Measurements from ENCODE around the gene ZNF804B.

The ZNF804B gene

DNA sequence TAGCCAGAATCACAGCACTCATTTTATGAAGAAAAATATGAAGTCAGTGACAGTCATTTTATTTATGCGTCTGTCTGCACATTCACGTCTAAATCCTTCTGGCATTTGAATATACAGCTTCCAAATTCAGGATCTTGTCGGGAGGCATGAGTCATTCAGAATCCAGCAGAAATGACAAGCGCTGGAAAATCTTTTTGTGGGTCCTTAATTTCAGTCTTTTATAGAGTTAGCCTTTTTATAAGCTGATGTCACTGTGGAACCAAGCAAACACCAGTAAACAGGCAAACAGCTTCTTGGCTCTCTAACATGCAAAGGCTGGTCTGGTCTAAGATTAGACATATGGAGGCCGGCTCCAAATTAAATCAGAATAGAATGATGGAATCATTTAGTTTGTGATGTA, 424.2 kb downstream of the ZNF804B start (continued):
- no peak for TF ChIP-seq ZNF785 (tag by site-specific recombination; IDR thresholded peaks at IDR 0.05)
- TF ChIP-seq, protein P1, sequence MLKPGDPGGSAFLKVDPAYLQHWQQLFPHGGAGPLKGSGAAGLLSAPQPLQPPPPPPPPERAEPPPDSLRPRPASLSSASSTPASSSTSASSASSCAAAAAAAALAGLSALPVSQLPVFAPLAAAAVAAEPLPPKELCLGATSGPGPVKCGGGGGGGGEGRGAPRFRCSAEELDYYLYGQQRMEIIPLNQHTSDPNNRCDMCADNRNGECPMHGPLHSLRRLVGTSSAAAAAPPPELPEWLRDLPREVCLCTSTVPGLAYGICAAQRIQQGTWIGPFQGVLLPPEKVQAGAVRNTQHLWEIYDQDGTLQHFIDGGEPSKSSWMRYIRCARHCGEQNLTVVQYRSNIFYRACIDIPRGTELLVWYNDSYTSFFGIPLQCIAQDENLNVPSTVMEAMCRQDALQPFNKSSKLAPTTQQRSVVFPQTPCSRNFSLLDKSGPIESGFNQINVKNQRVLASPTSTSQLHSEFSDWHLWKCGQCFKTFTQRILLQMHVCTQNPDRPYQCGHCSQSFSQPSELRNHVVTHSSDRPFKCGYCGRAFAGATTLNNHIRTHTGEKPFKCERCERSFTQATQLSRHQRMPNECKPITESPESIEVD (tag by site-specific recombination; IDR thresholded peaks at IDR 0.05), result no peak
- no peak for TF ChIP-seq EGR2 (tag by site-specific recombination; IDR thresholded peaks at IDR 0.05; ENCODE audit: low read depth)

DNA sequence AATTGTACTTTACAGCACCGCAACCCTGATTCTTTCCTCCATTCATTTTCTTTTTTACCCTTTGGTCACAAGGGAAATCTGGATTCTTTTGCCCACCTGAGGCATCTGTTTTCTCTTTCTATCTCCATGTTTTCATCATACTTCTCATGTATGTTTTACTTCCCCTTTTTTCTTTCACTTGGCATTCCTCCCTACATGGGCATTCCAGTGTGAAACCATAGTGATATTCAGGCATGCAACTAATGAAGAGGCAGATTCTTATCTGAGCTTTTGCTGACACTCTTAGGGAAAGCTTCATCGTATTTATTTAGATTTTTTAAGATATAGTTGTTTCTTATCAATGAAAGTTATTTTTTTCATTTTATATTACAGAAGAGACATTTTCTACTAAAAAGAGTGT, 441.3 kb downstream of the ZNF804B start:
- H3K36me3 ChIP-seq (ENCODE audit: control insufficient read depth in 2 of 2, insufficient read depth in 1 of 2, low read length in 2 of 2), result no peaks in the 10 kb centered on the region
- no peak overlapping the region for H3K27ac ChIP-seq (ENCODE audit: extremely low read depth, low read depth, low read length)
- H3K9me3 ChIP-seq (ENCODE audit: control insufficient read depth, insufficient read depth, low read depth, low read length), result no peaks in the 10 kb centered on the region
- ChIA-PET CTCF (no interaction called here), POLR2A (no interaction called here)
- no peaks in the 10 kb centered on the region for H3K4me1 ChIP-seq (ENCODE audit: control insufficient read depth, insufficient read depth, low read length)
- H3K4me3 ChIP-seq (ENCODE audit: low read depth, low read length), result no peak overlapping the region
- TF ChIP-seq YY2 (tag by site-specific recombination; IDR thresholded peaks at IDR 0.05) (no peak), ZNF768 (tag by site-specific recombination; IDR thresholded peaks at IDR 0.05) (no peak), GLI2 (tag by site-specific recombination; IDR thresholded peaks at IDR 0.05; ENCODE audit: borderline replicate concordance, low read depth) (no peak), KLF16 (tag by site-specific recombination; IDR thresholded peaks at IDR 0.05) (no peak), ZNF121 (tag by site-specific recombination; IDR thresholded peaks at IDR 0.05) (no peak), ZNF544 (tag by site-specific recombination; IDR thresholded peaks at IDR 0.05) (no peak), ZBTB20 (tag by site-specific recombination; IDR thresholded peaks at IDR 0.05) (no peak), ZNF529 (tag by site-specific recombination; IDR thresholded peaks at IDR 0.05; ENCODE audit: insufficient replicate concordance) (no peak), HOXD13 (CRISPR knock-in tag; IDR thresholded peaks at IDR 0.05; ENCODE audit: borderline replicate concordance) (no peak), ZBTB17 (tag by site-specific recombination; IDR thresholded peaks at IDR 0.05) (no peak)
- TF ChIP-seq, protein P2, sequence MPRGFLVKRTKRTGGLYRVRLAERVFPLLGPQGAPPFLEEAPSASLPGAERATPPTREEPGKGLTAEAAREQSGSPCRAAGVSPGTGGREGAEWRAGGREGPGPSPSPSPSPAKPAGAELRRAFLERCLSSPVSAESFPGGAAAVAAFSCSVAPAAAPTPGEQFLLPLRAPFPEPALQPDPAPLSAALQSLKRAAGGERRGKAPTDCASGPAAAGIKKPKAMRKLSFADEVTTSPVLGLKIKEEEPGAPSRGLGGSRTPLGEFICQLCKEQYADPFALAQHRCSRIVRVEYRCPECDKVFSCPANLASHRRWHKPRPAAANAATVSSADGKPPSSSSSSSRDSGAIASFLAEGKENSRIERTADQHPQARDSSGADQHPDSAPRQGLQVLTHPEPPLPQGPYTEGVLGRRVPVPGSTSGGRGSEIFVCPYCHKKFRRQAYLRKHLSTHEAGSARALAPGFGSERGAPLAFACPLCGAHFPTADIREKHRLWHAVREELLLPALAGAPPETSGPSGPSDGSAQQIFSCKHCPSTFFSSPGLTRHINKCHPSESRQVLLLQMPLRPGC (tag by site-specific recombination; IDR thresholded peaks at IDR 0.05), result no peak
- TF ChIP-seq, protein P3, sequence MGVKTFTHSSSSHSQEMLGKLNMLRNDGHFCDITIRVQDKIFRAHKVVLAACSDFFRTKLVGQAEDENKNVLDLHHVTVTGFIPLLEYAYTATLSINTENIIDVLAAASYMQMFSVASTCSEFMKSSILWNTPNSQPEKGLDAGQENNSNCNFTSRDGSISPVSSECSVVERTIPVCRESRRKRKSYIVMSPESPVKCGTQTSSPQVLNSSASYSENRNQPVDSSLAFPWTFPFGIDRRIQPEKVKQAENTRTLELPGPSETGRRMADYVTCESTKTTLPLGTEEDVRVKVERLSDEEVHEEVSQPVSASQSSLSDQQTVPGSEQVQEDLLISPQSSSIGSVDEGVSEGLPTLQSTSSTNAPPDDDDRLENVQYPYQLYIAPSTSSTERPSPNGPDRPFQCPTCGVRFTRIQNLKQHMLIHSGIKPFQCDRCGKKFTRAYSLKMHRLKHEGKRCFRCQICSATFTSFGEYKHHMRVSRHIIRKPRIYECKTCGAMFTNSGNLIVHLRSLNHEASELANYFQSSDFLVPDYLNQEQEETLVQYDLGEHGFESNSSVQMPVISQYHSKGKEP (tag by site-specific recombination; IDR thresholded peaks at IDR 0.05), result no peak

DNA sequence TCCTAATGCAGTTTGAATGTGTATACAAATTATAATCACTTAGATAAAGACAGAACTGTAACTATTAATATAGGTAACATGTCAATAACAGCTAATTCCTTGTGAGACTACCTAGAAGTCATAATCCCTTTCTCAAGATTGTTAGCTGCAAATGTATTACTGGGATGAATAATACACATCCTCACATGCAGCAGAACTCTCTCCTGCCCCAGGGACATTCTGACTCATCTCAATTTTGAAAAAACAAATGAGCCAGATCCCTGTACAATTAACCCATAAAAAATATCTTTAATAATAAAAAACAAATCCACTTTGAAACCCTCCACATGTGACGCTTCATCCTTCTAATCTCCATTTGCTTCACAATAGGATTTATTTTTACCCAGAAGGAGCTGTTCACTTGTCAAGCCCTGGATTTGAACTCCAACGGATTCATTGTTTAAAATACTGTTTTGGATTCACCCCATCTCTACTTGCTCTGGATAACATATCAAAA, 464.4 kb downstream of the ZNF804B start:
- Histone ChIP-seq H3K4me1 (ENCODE audit: control insufficient read depth, insufficient read depth, low read length) (no peaks in the 10 kb centered on the region), H3K9me3 (ENCODE audit: control insufficient read depth, insufficient read depth, low read depth, low read length) (no peaks in the 10 kb centered on the region), H3K36me3 (ENCODE audit: control insufficient read depth in 2 of 2, insufficient read depth in 1 of 2, low read length in 2 of 2) (no peaks in the 10 kb centered on the region), H3K4me3 (ENCODE audit: low read depth, low read length) (no peak overlapping the region), H3K27ac (ENCODE audit: extremely low read depth, low read depth, low read length) (no peak overlapping the region)
- CTCF ChIA-PET, result no interaction called here
- POLR2A ChIA-PET, result no interaction called here
- TF ChIP-seq, protein P4, sequence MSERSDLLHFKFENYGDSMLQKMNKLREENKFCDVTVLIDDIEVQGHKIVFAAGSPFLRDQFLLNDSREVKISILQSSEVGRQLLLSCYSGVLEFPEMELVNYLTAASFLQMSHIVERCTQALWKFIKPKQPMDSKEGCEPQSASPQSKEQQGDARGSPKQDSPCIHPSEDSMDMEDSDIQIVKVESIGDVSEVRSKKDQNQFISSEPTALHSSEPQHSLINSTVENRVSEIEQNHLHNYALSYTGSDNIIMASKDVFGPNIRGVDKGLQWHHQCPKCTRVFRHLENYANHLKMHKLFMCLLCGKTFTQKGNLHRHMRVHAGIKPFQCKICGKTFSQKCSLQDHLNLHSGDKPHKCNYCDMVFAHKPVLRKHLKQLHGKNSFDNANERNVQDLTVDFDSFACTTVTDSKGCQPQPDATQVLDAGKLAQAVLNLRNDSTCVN (tag by site-specific recombination; optimal IDR thresholded peaks at IDR 0.05), result no peak
- TF ChIP-seq ZNF175 (tag by site-specific recombination; IDR thresholded peaks at IDR 0.05), result no peak
- TF ChIP-seq ZNF76 (tag by site-specific recombination; IDR thresholded peaks at IDR 0.05; ENCODE audit: borderline replicate concordance, low read depth), result no peak
- no peak for TF ChIP-seq SALL2 (tag by site-specific recombination; IDR thresholded peaks at IDR 0.05; ENCODE audit: borderline replicate concordance)
- TF ChIP-seq ZBTB8A (tag by site-specific recombination; IDR thresholded peaks at IDR 0.05), result no peak
- TF ChIP-seq, protein P5, sequence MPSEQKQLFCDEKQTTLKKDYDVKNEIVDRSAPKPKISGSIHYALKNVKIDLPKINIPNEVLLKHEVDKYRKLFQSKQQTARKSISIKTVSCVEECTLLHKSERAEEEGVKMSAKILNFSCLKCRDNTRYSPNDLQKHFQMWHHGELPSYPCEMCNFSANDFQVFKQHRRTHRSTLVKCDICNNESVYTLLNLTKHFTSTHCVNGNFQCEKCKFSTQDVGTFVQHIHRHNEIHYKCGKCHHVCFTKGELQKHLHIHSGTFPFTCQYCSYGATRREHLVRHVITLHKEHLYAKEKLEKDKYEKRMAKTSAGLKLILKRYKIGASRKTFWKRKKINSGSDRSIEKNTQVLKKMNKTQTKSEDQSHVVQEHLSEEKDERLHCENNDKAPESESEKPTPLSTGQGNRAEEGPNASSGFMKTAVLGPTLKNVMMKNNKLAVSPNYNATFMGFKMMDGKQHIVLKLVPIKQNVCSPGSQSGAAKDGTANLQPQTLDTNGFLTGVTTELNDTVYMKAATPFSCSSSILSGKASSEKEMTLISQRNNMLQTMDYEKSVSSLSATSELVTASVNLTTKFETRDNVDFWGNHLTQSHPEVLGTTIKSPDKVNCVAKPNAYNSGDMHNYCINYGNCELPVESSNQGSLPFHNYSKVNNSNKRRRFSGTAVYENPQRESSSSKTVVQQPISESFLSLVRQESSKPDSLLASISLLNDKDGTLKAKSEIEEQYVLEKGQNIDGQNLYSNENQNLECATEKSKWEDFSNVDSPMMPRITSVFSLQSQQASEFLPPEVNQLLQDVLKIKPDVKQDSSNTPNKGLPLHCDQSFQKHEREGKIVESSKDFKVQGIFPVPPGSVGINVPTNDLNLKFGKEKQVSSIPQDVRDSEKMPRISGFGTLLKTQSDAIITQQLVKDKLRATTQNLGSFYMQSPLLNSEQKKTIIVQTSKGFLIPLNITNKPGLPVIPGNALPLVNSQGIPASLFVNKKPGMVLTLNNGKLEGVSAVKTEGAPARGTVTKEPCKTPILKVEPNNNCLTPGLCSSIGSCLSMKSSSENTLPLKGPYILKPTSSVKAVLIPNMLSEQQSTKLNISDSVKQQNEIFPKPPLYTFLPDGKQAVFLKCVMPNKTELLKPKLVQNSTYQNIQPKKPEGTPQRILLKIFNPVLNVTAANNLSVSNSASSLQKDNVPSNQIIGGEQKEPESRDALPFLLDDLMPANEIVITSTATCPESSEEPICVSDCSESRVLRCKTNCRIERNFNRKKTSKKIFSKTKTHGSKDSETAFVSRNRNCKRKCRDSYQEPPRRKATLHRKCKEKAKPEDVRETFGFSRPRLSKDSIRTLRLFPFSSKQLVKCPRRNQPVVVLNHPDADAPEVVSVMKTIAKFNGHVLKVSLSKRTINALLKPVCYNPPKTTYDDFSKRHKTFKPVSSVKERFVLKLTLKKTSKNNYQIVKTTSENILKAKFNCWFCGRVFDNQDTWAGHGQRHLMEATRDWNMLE (tag by site-specific recombination; conservative IDR thresholded peaks at IDR 0.05; ENCODE audit: low read depth), result no peak
- no peak for TF ChIP-seq ZNF654 (tag by site-specific recombination; IDR thresholded peaks at IDR 0.05; ENCODE audit: low read depth)

All from HEK293 (cell line).